OCI-LY3 (cell line): Measurements from ENCODE around the gene BCL6.

Experiments
- H2AFZ ChIP-seq: fragments of 200-600, 300-600 bp; shearing (Covaris generic); 2 replicates; pipeline ENCODE4 v1.6.0; 2014; ENCODE audit warnings: antibody characterized with exemption, low read depth, low read length
- H3K27ac ChIP-seq: fragments of 200-600, 300-600 bp; sonication (generic); 2 replicates; pipeline ENCODE4 v1.5.1; 2014; ENCODE audit warnings: mild to moderate bottlenecking, low read length, moderate library complexity, mixed read lengths
- H3K27me3 ChIP-seq: fragments of 200-600, 300-600 bp; sonication (generic); 2 replicates; pipeline ENCODE4 v1.6.1; 2014; ENCODE audit warnings: low read depth, low read length, mixed read lengths
- H3K36me3 ChIP-seq: fragments of 200-600, 300-600 bp; sonication (generic); replicated peaks from 2 replicates; pipeline ENCODE3; 2014; ENCODE audit warnings: low read depth, low read length, mixed read lengths
- H3K4me1 ChIP-seq: fragments of 300-600, 200-600 bp; sonication (generic); 2 replicates; pipeline ENCODE4 v1.6.1; 2014; ENCODE audit warnings: low read length, mixed read lengths
- H3K4me2 ChIP-seq: fragments of 200-600, 300-600 bp; sonication (generic); 2 replicates; pipeline ENCODE4 v1.6.1; 2014; ENCODE audit warnings: low read length, mixed read lengths
- H3K4me3 ChIP-seq: fragments of 300-600, 200-600 bp; sonication (generic); 2 replicates; pipeline ENCODE4 v1.5.1; 2014; ENCODE audit warnings: antibody characterized with exemption, mild to moderate bottlenecking, low read length, moderate library complexity
- H3K79me2 ChIP-seq: fragments of 300-600, 200-600 bp; shearing (Covaris generic); 2 replicates; pipeline ENCODE4 v1.6.1; 2014; ENCODE audit warnings: mild to moderate bottlenecking, low read length, mixed read lengths
- H3K9ac ChIP-seq: fragments of 300-600, 200-600 bp; shearing (Covaris generic); 2 replicates; pipeline ENCODE4 v1.6.0; 2014; ENCODE audit warnings: mild to moderate bottlenecking, low read length, moderate library complexity
- H3K9me3 ChIP-seq: fragments of 200-600, 300-600 bp; shearing (Covaris generic); 2 replicates; pipeline ENCODE4 v1.6.1; 2014; ENCODE audit warnings: low read length, mixed read lengths; ENCODE audit not compliant: insufficient read depth
- H4K20me1 ChIP-seq: fragments of 200-600, 300-600 bp; sonication (generic); 2 replicates; pipeline ENCODE4 v1.6.1; 2016; ENCODE audit warnings: low read length, mixed read lengths; ENCODE audit not compliant: insufficient read depth
- CTCF ChIP-seq: fragments of 200-600, 300-600 bp; sonication (generic); IDR thresholded peaks from 2 replicates; pipeline ENCODE4 v1.5.1; 2014; ENCODE audit warnings: antibody characterized with exemption, low read length, low read depth
- EZH2phosphoT487 ChIP-seq: fragments of 200-600 bp; shearing (Covaris generic); IDR thresholded peaks from 2 replicates; pipeline ENCODE4 v1.6.1; 2018; ENCODE audit warnings: antibody characterized with exemption, mixed run types, low read depth

The BCL6 gene

GRCh38 chr3:187774185-187774789, 29.0 kb upstream of the BCL6 start:
- Histone ChIP-seq H3K4me3 (peak overlapping the region; percentile 71), H3K27me3 (no peaks in the 10 kb centered on the region), H3K4me1 (peaks cover 92% of the 10 kb centered on the region), H3K9me3 (no peaks in the 10 kb centered on the region), H2AFZ (no peak overlapping the region), H3K4me2 (peak overlapping the region; percentile 96), H3K36me3 (no peaks in the 10 kb centered on the region), H3K27ac (peak overlapping the region; percentile 83), H3K79me2 (peaks cover 6% of the 10 kb centered on the region; the same call in 1 of the 2 replicates), H3K9ac (peak overlapping the region; percentile 79), H4K20me1 (no peaks in the 10 kb centered on the region)
- TF ChIP-seq EZH2phosphoT487 (no peak), CTCF (no peak)

- no peaks in the 10 kb centered on the region for H4K20me1 ChIP-seq
- no peaks in the 10 kb centered on the region for H3K27me3 ChIP-seq
- peak overlapping the region; percentile 96 for H3K4me2 ChIP-seq
- H3K36me3 ChIP-seq: no peaks in the 10 kb centered on the region
- H3K4me3 ChIP-seq: peak overlapping the region; percentile 71
- no peaks in the 10 kb centered on the region for H3K9me3 ChIP-seq
- TF ChIP-seq EZH2phosphoT487: no peak
- H3K27ac ChIP-seq: peak overlapping the region; percentile 83
- peaks cover 6% of the 10 kb centered on the region; the same call in 1 of the 2 replicates for H3K79me2 ChIP-seq
- peak overlapping the region; percentile 79 for H3K9ac ChIP-seq
- H3K4me1 ChIP-seq: peaks cover 92% of the 10 kb centered on the region
- H2AFZ ChIP-seq: peak overlapping the region; percentile 15; the same call in 1 of the 2 replicates
Observed at GRCh38 chr3:187773233-187774184, 28.2 kb upstream of the BCL6 start.

- Histone ChIP-seq H3K4me3 (peak overlapping the region; percentile 40), H2AFZ (no peak overlapping the region), H3K27ac (peak overlapping the region; percentile 89), H3K9ac (peak overlapping the region; percentile 58; the same call in 1 of the 2 replicates), H3K9me3 (no peaks in the 10 kb centered on the region), H3K4me1 (peaks cover 64% of the 10 kb centered on the region), H3K36me3 (no peaks in the 10 kb centered on the region), H3K4me2 (peak overlapping the region; percentile 62), H3K27me3 (no peaks in the 10 kb centered on the region), H4K20me1 (no peaks in the 10 kb centered on the region), H3K79me2 (peaks cover 6% of the 10 kb centered on the region; the same call in 1 of the 2 replicates)
- TF ChIP-seq CTCF (no peak), EZH2phosphoT487 (no peak)
Observed at GRCh38 chr3:187770224-187770623, 25.0 kb upstream of the BCL6 start.

GRCh38 chr3:187769771-187770170, 24.5 kb upstream of the BCL6 start:
- H3K9me3 ChIP-seq: no peaks in the 10 kb centered on the region
- H4K20me1 ChIP-seq: no peaks in the 10 kb centered on the region
- H3K9ac ChIP-seq: peak overlapping the region; percentile 58
- peaks cover 60% of the 10 kb centered on the region for H3K4me1 ChIP-seq
- peaks cover 6% of the 10 kb centered on the region; the same call in 1 of the 2 replicates for H3K79me2 ChIP-seq
- no peaks in the 10 kb centered on the region for H3K27me3 ChIP-seq
- no peaks in the 10 kb centered on the region for H3K36me3 ChIP-seq
- no peak for TF ChIP-seq CTCF
- TF ChIP-seq EZH2phosphoT487: no peak
- H2AFZ ChIP-seq: no peak overlapping the region
- peak overlapping the region; percentile 40 for H3K4me3 ChIP-seq
- peak overlapping the region; percentile 62 for H3K4me2 ChIP-seq
- H3K27ac ChIP-seq: peak overlapping the region; percentile 89
